Middle frontal gyrus (tissue), 1 donor: ENCODE data around the gene EIPR1.
A peak's percentile ranks its signal among the peaks of the same experiment; 100 is the strongest.
"Not testable (repeated sequence)": the region's sequence is repeated elsewhere in the genome, so short reads cannot be mapped to it uniquely, and the experiment has no call there.

Source experiments
- DNase-seq: peaks from one replicate; pipeline ENCODE4 v3.0.0-alpha.2; 2015; ENCODE audit warnings: low spot score; ENCODE audit errors: extremely low spot score

EIPR1 gene

DNA sequence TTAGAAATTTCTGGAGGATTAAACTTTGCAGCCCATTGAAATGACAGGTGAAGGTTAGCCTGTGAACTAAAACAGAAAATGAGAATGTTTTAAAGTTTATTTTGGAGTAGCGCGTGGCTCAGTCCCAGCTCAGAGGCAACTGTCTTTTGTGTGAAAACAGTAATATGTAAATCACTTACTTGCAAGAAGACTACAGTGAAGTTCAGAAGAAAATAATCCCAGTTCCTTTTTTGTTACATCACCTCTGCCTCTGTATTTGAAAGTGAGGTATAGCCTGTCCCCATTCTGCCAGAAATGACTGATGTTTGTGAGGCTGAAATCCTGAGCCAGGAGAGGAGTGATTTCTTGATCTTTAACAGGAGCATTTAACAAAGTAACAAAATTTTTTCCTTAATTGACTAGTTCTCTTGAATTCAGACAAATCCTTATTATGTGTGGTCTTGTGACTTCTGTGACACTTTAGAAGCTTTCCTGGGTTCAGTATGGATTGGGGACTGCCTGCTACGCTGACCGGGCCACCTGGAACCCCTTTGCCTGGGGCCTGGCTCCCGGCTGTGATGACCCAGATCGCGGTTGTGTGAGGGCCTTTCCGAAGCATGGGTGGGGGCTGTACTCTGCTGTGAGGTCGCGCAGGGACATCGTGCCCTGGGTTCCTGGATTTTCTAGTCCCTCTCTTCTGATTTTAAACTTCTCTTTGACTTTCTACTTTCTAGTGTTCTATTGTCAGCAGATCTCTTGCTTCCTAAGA is 26.1 kb upstream of the EIPR1 start:
- DNase-seq = no peak

DNA sequence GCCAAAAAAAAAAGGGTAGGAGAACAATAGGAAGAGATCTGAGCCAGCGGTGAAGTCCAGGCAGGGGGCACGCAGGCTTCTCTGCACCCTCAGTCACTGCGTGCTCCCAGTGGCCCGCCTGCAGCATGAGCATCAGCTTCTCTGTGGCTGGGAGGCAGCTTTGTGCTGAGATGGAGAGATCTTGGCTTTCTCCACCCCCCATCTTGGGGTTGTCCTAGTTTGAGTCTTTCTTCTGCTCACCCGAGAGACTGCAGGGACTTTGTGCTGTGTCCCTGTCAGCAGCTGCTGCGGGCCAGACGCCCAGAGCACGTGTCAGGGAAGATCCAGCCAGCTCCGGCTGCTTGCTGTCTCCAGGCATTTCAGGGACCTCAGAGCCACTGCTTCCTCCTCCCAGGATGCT is 22.2 kb upstream of the EIPR1 start:
- DNase-seq = peak; percentile 92

DNA sequence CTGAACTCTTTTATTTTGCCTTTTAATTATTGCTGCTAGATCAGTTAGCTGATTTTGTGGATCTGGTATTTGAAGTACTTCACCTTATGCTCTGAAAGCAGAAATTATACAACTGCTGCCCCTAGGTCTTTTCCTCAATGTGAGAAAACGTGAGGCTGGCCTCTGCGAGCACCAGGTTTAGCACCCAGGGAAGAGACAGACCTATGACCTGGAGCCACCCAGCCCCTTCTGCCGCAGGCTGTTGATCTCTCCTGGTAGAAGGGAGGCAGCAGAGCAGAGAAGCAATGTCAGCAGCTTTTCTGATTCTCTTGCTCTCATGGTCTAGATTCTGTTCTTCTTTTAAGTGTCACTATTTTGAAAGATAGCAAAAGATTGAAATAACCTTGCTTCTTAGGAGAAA is 21.8 kb upstream of the EIPR1 start:
- no peak for DNase-seq

DNA sequence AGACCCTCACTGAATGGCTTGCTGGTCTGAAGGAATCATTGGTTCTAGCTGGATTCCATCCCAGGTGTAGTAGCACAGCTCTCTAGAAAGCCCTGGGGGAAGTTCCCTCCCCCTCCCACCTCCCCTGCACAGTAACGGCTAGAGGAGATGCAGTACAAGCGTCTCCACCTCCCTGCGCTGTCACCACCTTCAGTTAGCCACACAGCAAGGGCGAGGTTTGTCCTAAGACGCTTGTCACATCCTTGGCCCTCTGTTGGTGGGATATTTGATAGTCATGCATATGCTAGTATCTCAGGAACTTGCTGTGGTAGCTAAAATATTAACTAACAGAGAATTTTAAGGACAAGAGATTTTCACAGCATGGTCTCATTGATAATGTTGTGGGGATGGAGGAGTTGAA is 21.2 kb upstream of the EIPR1 start:
- DNase-seq = no peak

DNA sequence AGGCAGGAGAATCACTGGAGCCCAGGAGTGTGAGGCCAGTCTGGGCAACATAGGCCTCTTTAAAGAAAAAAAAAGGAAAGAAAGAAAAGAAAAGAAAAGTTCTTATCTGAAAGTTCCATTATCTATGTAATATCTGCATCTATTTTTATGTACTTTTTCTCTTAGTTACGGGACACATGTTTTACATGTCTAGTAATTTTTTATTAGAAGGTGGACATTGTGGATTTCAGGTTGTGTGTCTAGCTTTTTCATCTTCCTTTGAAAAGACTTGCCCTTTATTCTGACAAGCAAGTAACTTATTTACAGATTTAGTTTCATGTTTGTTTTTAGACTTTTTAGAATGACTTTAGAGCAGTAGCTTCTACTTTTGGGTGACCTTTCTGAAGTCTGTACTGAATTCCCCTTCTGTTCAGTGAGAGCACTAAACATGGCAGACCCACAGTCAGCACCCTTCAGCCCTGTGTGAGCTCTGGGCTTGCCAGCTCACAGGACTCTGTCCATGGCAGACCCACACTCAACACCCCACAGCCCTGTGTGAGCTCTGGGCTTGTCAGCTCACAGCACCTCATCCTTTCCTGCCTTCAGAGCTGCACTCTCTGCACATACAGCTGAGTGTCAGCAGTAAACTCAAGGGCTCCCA is 19.4 kb upstream of the EIPR1 start:
- DNase-seq = no peak

DNA sequence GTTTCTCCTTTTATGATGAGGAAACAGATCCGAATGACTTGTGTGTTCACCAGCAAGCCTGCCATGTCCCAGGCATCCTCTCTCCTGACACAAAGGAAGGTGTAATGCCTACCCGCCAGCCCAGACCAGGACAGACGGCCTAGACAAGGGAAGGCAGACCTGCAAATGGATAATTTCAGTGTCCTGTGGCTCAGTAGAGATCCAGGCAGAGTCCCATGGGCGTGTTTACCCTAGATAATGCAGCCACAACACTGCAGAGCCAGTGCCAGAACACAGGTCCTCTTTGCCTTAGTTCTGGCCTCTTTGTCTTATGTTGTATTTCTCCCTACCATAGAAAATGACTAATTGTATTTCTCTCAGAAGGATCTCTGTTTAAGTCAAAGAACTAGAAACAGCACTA is 14.6 kb upstream of the EIPR1 start:
- DNase-seq = no peak

DNA sequence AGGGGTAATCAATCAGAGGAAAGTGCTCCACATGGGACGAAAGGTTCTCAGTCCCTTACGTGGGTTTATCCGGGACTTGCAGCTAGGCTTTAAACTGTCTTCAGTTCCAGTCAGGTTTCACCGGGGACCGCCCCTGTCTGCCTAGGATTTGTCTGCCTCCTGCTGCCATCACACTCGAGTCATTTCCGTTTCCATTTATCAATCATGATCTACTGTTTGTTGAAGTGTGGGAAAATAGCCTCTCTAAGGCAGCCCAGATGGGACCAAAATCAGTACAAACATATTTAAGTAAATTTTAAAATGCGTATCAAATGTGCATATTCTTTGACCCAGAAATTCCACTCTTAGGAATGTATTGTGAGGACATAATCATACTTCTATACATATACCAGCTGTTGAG is 12.4 kb upstream of the EIPR1 start:
- no peak for DNase-seq

DNA sequence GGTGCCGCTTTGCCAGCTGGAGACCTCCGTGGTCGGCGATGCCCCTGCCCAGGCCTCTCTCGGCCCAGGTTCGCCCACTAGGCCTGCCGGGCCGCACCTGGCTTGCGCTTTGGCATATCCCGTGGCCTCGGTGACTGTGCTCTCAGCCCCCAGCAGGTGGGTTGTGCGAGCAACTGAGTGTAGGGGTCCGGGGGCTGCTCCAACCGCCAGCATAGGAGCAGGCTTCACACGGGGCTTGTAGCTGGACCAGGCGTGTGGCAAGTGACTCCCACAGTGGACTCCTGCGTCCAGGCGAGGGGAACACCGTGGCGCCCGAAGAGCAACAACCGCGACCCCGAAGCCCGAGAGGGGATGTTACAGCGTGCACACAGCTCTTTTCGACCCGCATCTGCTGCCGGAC is 11.6 kb upstream of the EIPR1 start:
- DNase-seq = no peak

DNA sequence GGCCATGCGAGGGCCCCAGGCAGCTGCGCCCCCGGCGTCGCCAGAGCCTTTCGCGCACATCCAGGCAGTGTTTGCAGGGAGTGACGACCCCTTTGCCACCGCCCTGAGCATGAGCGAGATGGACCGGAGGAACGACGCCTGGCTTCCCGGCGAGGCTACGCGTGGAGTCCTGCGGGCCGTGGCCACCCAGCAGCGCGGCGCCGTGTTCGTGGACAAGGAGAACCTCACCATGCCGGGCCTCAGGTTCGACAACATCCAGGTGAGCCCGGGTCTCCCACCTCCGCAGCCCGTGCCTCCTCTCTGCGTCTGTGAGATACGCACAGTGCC is 10.8 kb upstream of the EIPR1 start:
- no peak for DNase-seq

DNA sequence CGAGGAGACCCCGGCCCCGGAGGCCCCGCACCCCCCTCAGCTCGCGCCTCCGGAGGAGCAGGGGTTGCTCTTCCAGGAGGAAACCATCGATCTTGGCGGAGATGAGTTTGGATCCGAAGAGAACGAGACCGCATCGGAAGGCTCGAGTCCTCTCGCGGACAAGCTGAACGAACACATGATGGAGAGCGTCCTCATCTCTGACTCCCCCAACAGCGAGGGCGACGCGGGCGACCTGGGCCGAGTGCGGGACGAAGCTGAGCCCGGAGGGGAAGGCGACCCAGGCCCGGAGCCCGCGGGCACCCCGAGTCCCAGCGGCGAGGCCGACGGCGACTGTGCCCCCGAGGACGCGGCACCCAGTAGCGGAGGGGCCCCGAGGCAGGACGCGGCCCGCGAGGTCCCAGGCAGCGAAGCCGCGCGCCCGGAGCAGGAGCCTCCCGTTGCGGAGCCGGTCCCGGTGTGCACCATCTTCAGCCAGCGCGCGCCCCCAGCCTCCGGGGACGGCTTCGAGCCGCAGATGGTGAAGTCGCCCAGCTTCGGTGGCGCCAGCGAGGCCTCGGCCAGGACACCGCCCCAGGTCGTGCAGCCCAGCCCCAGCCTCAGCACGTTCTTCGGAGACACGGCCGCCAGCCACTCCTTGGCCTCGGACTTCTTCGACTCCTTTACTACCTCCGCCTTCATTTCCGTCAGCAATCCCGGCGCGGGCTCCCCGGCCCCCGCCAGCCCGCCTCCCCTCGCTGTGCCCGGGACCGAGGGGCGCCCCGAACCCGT is 10.2 kb upstream of the EIPR1 start:
- no peak for DNase-seq

DNA sequence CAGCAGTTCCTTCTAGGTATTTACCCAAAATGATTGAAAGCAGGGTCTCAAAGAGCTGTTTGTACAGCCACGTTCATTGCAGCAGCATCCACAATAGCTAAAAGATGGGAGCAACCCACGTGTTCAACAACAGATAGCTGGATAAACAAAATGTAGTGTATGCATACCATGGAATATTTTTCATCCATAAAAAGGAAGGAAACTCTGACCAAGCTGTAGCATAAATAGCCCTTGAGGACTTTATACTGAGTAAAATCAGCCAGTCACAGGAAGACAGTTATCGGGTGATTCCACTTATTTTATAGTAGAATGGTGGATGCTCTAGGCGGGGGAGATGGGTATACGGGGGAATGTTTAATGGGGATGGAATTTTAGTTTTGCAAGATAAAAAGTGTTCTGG is 9.4 kb upstream of the EIPR1 start:
- DNase-seq = no peak

DNA sequence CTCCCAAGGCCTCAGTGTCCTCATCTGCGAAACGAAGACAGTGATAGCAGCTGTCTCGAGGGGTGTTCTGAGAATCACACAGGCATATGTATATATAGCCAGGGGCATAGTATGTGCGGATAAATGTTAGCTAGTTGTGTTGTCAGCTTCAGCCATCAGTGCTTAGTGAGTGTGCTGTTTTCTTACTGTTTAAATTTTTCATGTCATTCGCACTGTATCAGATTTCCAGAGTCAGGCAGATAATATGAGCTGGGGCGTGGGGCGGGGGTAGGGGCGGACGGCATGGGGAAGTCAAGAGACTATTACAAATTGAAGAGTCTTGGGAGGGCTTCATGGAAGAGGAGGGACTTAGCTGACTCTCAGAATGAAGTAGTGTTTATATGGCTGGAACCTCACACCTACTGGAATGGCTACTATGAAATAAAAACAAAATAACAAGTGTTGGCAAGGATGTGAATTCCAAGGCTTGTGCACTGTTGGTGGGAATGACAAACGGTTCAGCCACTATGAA is 8.9 kb upstream of the EIPR1 start:
- DNase-seq = no peak

DNA sequence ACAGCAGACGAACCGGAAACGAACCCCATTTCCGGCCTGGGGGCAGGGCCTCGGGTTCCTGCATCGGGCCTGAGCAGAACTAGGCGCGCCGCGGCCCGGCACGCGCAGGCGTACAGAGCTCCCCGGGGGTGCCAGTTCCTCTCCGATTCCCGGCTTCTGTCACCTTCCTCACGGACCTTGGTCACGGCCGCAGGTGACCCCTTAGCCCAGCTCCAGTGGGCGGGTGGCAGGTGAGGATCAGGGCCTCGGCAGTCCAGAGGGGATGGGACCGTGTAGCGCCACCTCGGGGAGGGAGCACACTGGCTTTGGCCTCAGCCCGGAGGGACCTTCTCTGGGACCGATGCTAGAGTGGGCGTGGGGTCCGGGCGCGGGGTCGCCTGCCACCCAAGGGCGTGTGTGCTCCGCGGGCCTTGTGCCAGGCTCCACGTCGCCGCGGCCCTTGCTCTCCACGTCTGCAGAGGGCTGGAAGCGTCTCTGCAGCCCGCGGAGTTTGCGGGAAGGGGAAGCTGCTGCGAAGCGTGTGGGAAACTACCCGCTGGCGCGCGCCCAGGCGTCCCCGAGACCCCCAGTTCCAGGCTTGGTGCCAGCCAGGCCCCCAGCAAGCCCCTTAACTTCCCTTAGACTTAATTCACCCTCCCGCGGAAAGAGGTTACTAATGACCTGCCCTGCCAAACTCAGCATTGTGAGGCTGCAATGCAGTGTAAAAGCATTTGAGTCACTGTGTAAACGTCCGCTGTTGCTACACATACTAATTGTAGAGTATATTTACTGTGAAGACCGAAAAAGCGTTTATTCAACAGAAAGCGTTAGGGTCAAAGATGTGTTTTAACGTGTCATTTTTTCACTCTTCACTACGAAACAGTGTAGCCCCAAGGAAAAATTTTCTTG is 2.3 kb upstream of the EIPR1 start, which contains the start of gene TRAPPC12:
TRAPPC12 (plus strand) TSS at position 48 of the 888 bp plus-strand sequence. CDS start 7,930 bp downstream, outside the sequence.
- DNase-seq = peak; percentile 81

DNA sequence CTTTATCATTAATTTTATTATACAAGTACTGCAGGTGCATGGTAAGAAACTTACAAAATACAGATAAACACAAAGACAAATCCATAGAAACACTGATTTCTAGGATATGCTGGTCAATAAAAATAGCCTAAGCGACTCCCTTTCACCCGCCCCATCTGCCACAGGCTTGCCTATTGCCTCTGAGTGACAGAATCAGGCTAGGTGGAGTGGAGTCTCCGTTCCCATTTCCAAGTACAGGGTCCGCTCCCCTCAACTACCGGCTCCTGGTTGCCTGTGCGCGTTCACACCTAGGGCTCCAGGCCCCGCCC is 1.7 kb upstream of the EIPR1 start:
- no peak for DNase-seq

DNA sequence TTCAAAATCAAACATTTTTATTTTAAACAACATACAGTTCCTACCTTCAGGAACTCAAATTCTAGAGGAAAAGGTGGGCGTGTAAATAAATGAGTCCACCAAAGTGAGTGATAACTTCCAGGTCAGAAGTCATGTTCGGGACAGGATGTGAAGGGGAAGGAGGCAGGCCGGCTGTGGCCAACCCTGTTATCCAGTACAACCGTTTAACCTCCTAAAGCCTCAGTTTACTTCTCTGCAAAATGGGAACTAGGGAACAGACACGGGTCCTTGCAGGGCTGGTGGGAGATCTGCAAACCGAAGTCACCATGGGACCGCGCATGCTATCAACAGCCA is 373 bp downstream of the EIPR1 start:
- DNase-seq = no peak

DNA sequence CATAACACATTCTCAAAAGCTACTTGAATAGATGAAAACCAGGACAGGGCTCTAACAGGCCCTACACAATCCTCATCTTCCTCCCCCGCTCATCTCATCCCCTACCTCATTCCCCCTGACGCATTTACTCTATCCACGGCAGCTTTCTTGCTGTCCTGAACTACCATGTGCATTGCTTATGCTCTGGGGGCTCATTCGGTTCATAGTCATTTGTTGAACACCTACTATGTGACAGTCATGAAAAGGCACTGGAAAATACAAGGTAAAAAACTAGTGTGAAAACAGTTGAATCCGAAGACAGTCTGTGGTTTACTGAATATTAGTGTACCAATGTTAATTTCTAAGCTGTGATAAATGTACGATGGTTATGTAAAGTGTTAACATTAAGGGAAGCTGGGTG is 797 bp downstream of the EIPR1 start:
- DNase-seq = no peak

DNA sequence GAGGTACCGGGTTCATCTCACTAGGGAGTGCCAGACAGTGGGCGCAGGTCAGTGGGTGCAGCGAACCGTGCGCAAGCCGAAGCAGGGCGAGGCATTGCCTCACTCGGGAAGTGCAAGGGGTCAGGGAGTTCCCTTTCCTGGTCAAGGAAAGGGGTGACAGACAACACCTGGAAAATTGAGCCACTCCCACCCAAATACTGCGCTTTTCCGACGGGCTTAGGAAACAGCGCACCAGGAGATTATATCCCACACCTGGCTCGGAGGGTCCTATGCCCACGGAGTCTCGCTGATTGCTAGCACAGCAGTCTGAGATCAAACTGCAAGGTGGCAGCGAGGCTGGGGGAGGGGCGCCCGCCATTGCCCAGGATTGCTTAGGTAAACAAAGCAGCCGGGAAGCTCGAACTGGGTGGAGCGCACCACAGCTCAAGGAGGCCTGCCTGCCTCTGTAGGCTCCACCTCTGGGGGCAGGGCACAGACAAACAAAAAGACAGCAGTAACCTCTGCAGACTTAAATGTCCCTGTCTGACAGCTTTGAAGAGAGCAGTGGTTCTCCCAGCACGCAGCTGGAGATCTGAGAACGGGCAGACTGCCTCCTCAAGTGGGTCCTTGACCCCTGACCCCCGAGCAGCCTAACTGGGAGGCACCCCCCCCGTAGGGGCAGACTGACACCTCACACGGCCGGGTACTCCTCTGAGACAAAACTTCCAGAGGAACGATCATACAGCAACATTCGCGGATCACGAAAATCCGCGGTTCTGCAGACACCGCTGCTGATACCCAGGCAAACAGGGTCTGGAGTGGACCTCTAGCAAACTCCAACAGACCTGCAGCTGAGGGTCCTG is 8.1 kb downstream of the EIPR1 start:
- DNase-seq = not testable (repeated sequence)

DNA sequence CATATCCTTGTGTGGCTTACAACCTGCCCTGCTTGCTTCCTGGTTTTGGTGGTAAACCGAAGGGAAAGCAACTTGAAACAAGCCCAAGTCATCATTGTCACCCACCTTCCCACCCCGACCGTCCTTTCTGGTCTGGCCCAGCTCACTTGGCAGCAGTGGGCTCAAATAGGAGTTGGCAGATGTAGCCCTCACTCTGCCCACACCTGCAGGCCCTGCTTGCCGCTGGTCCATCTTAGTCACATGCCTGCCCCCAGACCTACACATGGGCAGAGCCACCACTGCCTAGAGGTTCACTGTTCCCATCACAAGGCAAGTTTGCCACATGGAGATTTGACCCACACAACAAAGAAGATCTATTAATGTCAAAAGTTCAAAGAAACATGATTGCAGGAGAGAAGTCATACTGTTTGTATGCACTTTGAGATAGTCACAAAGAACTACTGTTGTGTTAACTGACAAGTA is 9.3 kb downstream of the EIPR1 start:
- DNase-seq = no peak

DNA sequence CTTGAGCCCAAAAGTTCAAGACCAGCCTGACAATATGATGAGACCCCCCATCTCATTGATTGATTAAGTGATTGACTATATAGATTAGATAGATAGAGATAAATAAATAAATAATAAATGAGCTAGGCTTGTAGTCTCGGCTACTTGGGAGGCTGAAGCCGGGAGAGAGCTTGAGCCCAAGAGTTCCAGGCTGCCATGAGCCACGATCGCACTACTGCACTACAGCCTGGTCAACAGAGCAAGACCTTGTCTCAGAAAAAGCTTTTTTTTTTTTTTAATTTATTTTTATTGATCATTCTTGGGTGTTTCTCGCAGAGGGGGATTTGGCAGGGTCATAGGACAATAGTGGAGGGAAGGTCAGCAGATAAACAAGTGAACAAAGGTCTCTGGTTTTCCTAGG is 12.4 kb downstream of the EIPR1 start:
- DNase-seq = no peak

DNA sequence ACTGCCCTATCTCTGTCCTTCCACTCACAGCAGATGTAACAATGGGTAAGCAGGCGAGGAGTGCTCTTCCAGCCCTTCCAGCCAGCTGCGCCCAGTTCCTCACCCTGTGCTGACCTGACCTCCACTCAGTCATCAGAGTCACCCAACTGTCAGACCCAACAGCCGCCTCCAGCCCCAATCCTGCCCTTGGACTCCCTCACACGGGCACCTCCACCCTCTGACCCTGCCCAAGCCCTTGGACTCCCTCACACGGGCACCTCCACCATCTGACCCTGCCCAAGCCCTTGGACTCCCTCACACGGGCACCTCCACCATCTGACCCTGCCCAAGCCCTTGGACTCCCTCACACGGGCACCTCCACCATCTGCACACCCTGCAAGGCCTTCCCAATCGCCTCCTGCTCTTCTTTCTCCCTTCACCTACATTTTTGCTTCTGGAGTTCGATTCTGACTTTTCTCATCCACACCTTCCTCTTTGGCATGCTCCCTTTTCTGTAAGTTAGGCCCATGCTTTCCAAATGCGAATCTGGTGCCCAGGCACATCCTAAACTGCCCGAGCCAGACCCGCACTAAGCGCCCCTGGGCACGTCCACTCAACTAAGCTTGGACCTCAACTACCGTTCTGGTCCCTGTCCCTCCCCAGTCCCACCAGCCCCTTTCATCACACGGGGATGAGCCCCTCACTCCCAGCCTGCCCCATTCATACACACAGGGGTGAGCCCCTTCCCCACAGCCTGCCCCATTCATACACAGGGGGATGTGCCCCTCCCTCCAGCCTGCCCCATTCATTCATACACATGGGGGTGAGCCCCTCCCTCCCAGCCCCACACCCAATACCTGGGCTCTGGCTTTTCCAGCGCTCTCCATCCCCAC is 15.9 kb downstream of the EIPR1 start:
- DNase-seq = no peak
